OCI-LY7 (cell line): ENCODE results near the gene STK4.

ENCODE experiments used
- CTCF ChIP-seq: fragments of 200-600 bp; sonication (generic); conservative IDR thresholded peaks from 2 replicates; pipeline ENCODE4 v1.5.1; 2014; ENCODE audit warnings: mild to moderate bottlenecking, antibody characterized with exemption, low read length, moderate library complexity, mixed read lengths
- EZH2phosphoT487 ChIP-seq: fragments of 200-600 bp; sonication (generic); IDR thresholded peaks from 2 replicates; pipeline ENCODE4 v1.6.1; 2018; ENCODE audit warnings: low read depth, borderline replicate concordance, mild to moderate bottlenecking, mixed run types, antibody characterized with exemption, low read length, moderate library complexity, mixed read lengths

GRCh38 chr20:45021631-45022030 lies 55.3 kb downstream of the STK4 start:
- TF ChIP-seq CTCF (no peak), EZH2phosphoT487 (no peak)
